HG02973 (cell line): ENCODE measurements around the gene BTN1A1.
A peak's percentile ranks its signal among the peaks of the same experiment; 100 is the strongest.
"Not testable (repeated sequence)": the region's sequence is repeated elsewhere in the genome, so short reads cannot be mapped to it uniquely, and the experiment has no call there.

Experiments
- ATAC-seq: cut with Tn5 transposase; IDR thresholded peaks from one replicate; pipeline ENCODE4 v1.9.1; 2021; ENCODE audit warnings: moderate library complexity; ENCODE audit not compliant: unreplicated experiment

Gene BTN1A1

GRCh38 chr6:26507658-26508057 is 7.6 kb downstream of the BTN1A1 start:
- no peak for ATAC-seq

DNA sequence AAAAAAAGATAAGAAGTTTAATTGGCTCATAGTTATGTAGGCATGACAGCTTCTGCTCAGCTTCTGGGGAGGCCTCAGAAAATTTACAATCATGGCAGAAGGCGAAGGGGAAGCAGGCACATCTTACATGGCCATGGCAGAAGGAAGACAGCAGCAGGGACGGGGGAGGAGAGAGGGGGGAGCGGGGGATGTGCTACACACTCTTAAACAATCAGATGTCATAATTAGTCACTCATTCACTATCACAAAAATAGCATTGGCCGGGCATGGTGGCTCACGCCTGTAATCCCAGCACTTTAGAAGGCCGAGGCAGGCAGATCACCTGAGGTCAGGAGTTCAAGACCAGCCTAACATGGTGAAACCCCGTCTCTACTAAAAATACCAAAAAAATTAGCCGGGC is 10.9 kb downstream of the BTN1A1 start:
- ATAC-seq, result not testable (repeated sequence)

GRCh38 chr6:26514984-26515383 is 14.9 kb downstream of the BTN1A1 start:
- no peak for ATAC-seq

GRCh38 chr6:26516481-26517427 is 16.7 kb downstream of the BTN1A1 start:
- ATAC-seq, result no peak

GRCh38 chr6:26519359-26519758 is 19.3 kb downstream of the BTN1A1 start:
- no peak for ATAC-seq

- peak; percentile 27 for ATAC-seq
Measured at GRCh38 chr6:26520237-26520849, 20.2 kb downstream of the BTN1A1 start.

- peak; percentile 65 for ATAC-seq
Measured at GRCh38 chr6:26520850-26521599, 20.9 kb downstream of the BTN1A1 start.

DNA sequence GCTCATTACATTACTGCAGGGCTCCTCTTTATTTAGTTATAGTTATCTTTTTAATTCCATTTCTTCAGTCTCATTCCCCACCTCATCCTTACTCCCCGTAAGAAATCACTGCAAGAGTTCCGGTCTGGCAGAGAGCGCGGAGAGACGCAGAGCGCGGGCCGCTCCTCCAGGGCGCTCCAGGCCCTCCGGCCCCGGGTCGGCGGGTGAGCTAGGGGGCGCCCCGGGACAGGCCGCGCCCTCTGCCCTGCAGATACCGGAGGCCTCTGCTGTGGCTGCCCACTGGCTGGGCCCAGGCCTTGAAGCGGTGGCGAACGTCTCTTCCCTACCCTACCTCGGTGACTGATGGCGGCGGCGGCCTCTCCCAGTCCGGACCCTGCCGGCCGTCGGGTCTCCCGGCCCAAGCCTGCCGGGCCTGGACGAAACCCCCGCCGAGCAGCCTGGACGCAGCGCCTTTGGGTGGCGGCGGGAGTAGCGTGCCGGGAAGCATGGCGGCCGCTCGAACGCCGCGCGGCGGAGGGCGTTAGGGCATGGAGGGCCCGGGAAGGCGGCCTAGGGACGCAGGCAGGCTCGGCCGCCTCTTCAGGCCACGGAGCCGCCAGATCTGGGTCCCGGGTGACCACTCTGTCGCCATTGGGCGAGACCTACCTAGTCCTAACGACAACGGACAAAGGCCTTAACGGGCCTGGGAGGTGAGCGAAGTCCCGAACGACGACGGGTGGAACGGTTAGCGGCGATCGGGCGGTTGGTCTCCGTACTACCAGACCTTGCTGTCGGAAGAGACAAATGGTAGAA is 21.7 kb downstream of the BTN1A1 start:
- peak; percentile 62 for ATAC-seq

DNA sequence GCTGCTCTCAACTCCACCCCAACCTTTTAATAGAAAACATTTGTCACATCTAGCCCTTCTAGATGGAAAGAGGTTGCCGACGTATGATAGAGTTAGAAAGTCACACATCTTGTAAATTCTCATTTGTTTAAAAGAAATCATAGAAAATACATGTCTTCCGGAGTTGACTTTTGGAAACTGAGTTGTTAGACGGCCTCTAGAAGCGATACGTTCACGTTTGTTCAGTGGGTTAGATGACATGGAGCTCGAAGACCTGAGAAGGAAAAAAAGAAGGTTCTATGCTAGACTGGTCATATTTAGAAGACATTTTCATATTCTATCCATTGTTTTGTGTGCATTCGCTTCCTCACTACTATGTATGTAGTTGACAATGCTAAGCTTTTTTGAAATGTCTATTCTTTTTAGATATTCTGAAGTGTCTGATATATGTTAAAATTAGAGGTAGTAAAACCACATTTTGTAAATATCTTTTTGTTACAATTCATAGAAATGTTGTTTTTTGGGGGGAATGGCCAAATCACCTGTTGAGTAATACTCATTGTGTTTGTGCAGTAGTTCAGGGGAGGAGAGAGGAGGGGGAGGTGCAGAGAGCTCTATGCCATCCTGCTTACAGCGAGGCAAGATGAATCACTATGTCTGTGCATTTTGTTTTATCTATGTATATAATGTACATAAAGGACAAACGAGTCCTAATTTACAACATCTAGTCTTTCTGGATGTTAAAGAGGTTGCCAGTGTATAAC is 22.6 kb downstream of the BTN1A1 start:
- ATAC-seq, result not testable (repeated sequence)

- ATAC-seq, result not testable (repeated sequence)
Measured at GRCh38 chr6:26524314-26524713, 24.2 kb downstream of the BTN1A1 start.

DNA sequence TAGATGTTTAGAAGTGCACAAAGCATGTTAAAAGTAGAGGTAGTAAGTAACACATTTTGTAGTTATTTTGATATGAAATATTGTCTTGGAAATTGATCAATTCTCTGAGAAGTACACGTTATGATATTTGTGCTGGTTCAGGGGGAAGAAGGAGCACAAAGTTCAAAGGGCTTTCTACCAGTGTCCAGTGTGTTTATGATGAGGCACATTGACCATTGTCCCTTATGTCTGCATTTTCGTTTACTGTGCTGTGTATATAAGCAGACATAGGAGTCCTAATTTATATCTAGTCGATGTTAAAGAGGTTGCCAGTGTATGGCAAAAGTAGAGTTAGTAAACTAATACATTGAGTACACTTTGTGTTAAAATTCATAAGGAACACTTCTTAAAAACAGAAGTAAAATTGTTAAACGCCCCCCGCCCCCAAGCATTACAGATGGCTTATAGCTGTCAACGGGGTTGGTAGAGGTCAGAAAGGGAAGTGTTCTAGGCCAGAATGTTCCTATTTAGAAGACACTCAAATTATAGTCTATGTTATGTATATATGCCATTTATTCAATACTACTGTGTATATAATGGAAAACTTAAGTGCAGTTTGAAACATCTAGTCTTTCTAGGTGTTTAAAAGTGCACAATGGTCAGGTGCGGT is 24.7 kb downstream of the BTN1A1 start:
- ATAC-seq, result no peak

- no peak for ATAC-seq
Measured at GRCh38 chr6:26525838-26526237, 25.7 kb downstream of the BTN1A1 start.

DNA sequence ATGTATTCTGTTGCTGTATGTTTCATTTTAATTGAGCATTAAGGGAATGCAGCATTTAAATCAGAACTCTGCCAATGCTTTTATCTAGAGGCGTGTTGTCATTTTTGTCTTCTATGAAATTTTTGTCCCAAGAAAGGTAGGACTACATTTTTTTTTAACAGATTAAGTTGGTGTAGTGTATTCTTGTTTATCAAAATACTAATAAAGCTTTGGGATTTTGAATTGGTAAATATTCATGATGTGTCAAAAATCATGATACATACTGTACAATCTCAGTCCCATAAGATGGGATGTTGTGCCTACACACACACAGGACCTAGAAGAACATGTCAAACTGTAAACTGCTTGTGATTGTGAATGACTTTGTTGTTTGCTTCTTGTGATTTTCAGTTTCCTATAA is 26.8 kb downstream of the BTN1A1 start:
- ATAC-seq, result no peak

- ATAC-seq, result no peak
Measured at GRCh38 chr6:26530203-26530602, 30.1 kb downstream of the BTN1A1 start.

DNA sequence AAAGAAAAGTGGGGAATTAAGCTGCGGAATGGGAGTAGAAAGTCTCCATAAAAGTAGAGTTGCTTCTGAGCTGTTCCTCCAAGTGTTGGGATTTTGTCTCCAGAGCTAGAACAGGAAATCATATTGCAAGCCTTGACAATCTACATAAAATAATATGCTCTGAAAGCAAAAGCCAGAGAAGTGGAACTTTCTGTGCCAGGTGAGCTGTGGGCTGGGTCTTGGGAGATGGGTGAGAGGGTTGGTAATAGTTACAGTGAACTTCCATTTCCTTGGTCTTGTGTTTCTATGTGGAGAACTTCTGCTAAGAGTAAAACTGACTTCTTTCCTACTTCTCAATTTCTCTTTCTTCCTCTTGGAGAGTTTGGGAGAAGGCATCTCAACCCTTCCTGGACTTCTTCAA is 31.8 kb downstream of the BTN1A1 start:
- ATAC-seq, result no peak

DNA sequence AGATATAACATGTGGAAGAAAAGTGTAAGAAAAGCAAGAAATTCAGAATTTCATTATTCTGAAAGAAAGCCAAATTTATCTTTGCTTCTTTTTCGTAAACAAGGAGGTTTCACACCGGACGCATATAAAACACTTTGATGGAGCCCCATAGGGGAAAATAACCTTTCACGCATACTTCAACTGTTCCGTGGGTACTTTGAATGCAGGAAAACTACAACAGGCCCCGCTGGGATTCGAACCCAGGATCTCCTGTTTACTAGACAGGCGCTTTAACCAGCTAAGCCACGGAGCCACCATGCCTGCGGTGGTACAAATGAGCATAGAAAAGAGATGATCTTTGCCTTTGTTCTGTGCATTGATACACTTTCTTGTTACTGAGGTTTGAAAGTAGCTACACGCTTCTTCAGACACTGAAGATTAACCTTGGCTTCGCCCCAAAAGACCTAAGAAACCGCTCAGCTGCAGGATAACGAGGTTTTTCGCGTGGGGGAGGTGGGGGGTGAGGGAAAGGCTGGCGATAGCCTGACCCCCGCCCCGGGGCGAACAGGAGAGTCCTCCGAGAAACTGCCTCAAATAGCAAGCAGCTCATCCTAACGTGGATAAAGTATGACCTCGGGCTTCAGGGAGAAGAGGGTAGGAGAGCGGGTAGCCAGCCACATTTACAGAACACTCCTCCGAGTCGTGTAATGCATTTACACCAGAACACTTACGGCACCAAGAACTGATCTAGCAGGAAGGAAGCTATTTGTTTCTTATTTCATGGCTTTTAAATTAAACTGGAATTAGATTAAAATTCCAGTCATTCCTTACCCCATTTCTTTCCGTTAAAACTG is 32.8 kb downstream of the BTN1A1 start:
- peak; percentile 36 for ATAC-seq

GRCh38 chr6:26533532-26533931 is 33.4 kb downstream of the BTN1A1 start:
- ATAC-seq, result no peak

GRCh38 chr6:26534681-26535465 is 34.8 kb downstream of the BTN1A1 start:
- ATAC-seq, result no peak
